Neural progenitor cell (in vitro differentiated cells): ENCODE data around the gene ENPP1.

Source experiments
- EZH2 ChIP-seq: fragments of 200-600 bp; sonication (generic); IDR thresholded peaks from 2 replicates; pipeline ENCODE4 v1.6.1; 2017; ENCODE audit warnings: antibody characterized with exemption, mild to moderate bottlenecking, moderate library complexity
- EZH2phosphoT487 ChIP-seq: fragments of 200-600 bp; sonication (generic); IDR thresholded peaks from 2 replicates; pipeline ENCODE4 v1.6.1; 2017; ENCODE audit warnings: antibody characterized with exemption
- TF ChIP-seq, protein P1 (sequence below): fragments of 200-600 bp; sonication (generic); IDR thresholded peaks from 2 replicates; pipeline ENCODE4 v1.5.1; 2017; ENCODE audit warnings: antibody characterized with exemption, mild to moderate bottlenecking

DNA sequence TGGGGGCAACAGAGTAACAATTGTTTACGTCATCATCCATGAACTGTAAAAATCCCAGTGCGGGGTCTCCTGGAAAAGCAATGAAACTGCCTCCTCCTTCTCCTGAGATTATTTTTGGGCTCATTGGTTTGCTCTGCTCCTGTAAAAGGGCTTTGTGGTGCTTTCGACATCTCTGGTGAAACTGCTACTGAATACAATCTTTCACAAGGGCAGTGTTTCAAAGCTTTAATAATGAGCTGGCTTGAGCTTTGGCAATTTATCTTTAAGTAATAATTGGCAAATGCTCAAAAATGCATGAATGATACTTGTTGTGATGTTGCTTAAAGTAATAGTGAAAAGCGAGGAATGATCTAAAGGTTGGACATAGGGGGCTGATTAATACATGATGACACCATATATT is 43.5 kb upstream of the ENPP1 start:
- TF ChIP-seq, protein P1, sequence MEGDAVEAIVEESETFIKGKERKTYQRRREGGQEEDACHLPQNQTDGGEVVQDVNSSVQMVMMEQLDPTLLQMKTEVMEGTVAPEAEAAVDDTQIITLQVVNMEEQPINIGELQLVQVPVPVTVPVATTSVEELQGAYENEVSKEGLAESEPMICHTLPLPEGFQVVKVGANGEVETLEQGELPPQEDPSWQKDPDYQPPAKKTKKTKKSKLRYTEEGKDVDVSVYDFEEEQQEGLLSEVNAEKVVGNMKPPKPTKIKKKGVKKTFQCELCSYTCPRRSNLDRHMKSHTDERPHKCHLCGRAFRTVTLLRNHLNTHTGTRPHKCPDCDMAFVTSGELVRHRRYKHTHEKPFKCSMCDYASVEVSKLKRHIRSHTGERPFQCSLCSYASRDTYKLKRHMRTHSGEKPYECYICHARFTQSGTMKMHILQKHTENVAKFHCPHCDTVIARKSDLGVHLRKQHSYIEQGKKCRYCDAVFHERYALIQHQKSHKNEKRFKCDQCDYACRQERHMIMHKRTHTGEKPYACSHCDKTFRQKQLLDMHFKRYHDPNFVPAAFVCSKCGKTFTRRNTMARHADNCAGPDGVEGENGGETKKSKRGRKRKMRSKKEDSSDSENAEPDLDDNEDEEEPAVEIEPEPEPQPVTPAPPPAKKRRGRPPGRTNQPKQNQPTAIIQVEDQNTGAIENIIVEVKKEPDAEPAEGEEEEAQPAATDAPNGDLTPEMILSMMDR, result no peak
- TF ChIP-seq EZH2, result no peak
- TF ChIP-seq EZH2phosphoT487, result no peak
